ENCODE data around the gene KRT83.

The KRT83 gene

DNA sequence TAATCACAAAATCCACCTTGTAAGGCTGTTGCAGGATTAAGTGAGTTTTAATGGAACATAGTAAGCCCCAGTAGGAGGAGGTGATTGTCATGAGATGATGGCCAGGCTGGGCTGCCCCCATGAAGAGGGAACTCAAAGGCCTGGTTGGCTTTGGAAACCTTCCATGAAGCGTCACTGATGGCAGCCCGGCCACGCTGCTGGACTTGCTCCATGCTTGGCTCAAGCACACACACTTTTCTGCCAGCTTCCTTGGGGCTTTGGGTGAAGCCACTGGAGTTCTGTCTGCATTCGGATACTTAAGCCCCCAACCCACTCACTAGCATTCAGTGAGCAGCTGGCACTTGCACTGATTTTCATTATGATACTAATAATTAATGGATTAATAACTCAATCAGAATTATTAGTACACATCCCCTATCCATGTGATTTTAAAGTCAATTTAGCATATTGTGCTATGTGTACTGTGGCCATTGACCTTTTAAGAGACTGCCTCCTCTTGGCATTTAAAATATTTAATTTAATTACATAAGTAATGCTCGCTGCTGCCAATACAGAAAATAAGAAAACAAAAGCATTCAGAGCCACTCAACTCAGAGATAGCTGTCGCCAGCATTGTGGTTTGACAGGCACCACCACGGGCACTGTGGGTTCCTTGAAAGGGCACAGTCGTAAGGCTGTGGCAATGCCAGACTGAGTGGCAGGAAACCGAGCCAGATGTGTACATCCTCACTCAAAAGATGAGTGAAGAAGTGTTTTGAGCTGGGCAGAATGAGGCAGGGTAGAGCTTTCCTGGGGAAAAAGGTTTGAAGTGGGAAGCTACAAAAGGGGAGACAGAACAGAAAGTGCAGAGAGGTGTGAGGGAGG is 30.2 kb upstream of the KRT83 start:
- TF ChIP-seq, protein P1, sequence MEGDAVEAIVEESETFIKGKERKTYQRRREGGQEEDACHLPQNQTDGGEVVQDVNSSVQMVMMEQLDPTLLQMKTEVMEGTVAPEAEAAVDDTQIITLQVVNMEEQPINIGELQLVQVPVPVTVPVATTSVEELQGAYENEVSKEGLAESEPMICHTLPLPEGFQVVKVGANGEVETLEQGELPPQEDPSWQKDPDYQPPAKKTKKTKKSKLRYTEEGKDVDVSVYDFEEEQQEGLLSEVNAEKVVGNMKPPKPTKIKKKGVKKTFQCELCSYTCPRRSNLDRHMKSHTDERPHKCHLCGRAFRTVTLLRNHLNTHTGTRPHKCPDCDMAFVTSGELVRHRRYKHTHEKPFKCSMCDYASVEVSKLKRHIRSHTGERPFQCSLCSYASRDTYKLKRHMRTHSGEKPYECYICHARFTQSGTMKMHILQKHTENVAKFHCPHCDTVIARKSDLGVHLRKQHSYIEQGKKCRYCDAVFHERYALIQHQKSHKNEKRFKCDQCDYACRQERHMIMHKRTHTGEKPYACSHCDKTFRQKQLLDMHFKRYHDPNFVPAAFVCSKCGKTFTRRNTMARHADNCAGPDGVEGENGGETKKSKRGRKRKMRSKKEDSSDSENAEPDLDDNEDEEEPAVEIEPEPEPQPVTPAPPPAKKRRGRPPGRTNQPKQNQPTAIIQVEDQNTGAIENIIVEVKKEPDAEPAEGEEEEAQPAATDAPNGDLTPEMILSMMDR (IDR thresholded peaks at IDR 0.05), result no peak

DNA sequence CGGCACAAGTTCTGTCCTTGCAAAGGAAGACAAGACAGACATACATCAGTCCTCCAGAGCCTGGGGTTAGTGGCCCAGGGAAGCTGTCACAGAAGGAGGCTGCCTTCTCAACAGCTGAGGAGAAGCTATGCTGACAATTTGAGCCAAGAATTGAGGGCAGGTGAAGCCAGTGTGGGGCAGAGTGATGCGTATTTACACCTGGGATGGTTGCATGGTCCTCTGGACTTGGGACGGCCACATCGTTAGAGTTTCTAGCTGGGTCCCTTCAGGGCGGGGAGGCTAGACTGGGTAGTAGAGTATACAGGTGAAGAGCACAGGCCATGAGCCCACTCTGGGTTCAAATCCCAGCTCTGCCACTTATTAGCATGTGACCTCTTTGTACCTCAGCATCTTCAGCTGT is 29.6 kb upstream of the KRT83 start:
- TF ChIP-seq, protein P1 (IDR thresholded peaks at IDR 0.05), result no peak

DNA sequence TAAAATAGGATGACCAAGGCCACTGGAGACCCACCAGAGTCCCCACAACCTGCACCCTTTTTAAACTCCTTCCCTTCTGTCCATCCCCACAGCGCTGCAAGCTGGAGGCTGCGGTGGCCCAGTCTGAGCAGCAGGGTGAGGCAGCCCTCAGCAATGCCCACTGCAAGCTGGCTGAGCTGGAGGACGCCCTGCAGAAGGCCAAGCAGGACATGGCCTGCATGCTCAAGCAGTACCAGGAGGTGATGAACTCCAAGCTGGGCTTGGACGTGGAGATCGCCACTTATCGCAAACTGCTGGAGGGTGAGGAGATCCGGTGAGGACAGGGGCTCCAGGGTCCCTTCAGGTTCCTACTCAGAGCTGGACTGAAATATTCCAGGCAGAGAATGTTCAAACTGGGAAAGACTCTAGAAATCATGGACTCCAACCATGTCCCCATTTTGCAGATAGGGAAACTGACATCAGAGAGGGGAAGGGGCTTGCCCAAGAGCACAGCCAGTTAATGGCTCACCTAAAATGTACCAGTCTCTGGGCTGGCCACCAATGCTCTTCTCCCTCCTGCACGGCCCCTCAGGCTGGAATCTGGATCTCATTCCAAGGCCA is 28.9 kb upstream of the KRT83 start:
- TF ChIP-seq, protein P1 (IDR thresholded peaks at IDR 0.05), result no peak

DNA sequence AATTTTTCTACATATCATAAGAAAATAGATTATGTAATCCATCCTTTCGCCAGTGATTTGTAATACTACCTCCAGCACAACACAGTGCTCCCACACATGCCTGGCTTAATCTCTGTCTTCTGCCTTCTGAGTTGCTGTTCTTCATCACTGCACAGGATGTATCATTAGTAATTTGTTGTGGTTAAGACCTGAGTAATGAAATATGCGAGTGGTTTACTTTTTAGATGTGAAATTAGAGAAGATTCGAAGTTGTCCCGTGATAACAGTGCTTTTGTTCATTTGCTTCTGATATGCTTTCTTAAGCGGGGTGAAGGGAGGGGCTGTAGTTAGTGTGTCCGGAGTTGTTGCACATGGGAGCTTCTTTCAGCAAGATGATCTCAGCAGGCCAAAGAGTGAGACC is 28.0 kb upstream of the KRT83 start:
- TF ChIP-seq, protein P1 (IDR thresholded peaks at IDR 0.05), result no peak

DNA sequence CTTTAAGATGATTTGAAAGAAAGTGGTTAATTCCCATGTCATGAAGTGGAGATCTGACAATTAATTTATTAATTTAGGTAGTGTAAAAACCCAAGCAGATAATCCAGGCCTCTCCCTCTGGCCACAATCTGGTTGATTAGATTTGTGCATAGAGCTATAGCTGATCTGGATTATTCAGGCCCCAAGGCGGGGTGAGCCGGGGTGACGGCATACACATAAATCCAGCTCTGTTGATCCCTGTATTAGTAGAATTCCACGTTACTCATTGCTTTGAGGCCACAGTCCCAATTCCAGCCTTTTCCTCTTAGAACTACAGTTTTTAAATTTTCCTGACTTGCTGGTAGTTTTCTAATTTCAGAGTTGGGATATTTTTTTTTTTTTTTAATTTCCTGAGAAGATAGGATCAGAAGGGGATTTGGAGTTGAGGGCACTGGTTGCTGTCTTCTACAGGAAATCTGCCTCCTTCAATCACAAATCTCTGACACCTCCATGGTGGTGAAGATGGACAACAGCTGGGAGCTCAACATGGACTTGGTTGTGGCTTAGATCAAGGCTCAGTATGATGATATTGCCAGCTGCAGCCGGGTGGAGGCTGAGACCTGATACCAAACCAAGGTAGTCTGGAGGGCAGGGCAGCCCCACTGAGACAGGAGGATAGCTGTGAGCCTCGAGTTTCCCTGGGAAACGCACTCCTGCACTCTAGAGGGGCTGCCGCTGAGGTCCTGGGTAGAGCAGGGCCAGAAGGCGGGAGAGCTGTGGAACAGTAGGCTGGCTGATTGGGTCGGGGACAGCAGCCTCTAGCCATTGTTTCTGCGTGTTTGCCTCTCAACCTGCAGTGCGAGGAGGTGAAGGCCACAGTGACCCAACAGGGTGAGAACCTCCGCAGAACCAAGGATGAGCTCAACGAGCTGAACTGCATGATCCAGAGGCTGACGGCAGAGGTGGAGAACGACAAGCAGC is 26.6 kb upstream of the KRT83 start:
- TF ChIP-seq, protein P1 (IDR thresholded peaks at IDR 0.05), result no peak

DNA sequence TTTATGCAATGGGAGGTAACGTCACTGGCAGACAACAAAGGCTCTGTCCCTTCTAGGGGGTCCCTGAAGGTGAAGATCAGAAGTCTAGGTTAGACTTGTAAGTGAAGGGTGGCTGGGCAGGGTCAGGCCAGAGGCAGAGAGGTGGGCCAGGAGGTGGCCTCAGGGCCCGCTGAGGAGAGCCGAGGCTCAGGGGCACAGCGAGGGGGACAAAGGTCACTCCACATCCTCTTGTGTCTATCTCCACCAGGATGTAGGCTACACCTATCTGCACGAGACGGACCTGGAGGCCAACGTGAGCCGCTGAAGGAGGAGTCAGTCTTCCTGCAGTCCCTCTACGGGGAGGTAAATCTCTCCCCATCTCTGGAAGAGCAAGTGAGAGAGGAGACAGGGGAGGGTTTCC is 25.8 kb upstream of the KRT83 start:
- TF ChIP-seq, protein P1 (IDR thresholded peaks at IDR 0.05), result no peak

DNA sequence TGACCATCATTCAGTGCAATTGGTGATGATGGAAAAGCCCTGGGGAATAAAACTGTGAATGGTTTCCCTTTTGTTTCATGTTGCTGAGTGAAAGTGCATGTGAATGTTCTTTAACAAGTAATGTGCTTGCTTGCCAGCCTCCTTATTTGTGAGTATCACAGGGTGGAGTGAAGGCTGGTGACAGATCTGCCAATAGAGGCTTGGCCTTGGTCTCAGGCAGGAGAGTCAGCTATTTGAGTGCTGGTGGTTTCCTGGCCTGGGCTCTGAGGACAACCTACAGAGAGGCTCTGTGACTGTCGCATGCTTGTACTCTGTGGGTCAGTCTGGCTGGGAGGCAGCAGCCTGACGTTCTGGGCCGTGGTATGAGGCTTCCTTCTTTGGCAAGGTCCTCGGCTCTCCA is 25.4 kb upstream of the KRT83 start:
- TF ChIP-seq, protein P1 (IDR thresholded peaks at IDR 0.05), result no peak
